C4-2B (cell line): ENCODE measurements around the gene PRUNE2.
A peak's percentile ranks its signal among the peaks of the same experiment; 100 is the strongest.

Experiments
- H3K27ac ChIP-seq: fragments of 450-650 bp; 2 replicates; pipeline ENCODE4 v1.5.1; 2017
- CTCF ChIP-seq: fragments of 450-650 bp; conservative IDR thresholded peaks from 2 replicates; pipeline ENCODE4 v1.5.1; 2017; ENCODE audit warnings: mild to moderate bottlenecking
- ZFX ChIP-seq: fragments of 450-650 bp; IDR thresholded peaks from 2 replicates; pipeline ENCODE4 v1.6.1; 2017

PRUNE2 gene

DNA sequence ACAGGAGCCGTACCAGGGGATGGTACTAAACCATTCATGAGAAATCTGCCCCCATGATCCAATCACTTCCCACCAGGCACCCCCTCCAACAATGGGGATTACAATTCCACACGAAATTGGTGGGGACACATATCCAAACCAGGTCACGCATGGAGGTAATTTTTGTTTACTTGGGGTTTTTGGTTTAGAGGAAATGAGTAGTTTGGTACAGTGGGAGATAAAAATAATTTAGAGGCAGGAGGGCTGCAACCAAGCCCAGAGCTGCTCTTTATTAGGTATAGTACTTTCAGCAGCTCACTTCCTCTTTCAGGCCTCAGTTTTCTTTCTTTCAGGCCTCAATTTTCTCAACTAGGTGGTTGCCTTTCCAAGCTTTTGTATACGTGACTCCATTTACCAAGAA, 23.2 kb downstream of the PRUNE2 start:
- H3K27ac ChIP-seq = no peak overlapping the region
- TF ChIP-seq CTCF = no peak
- no peak for TF ChIP-seq ZFX

DNA sequence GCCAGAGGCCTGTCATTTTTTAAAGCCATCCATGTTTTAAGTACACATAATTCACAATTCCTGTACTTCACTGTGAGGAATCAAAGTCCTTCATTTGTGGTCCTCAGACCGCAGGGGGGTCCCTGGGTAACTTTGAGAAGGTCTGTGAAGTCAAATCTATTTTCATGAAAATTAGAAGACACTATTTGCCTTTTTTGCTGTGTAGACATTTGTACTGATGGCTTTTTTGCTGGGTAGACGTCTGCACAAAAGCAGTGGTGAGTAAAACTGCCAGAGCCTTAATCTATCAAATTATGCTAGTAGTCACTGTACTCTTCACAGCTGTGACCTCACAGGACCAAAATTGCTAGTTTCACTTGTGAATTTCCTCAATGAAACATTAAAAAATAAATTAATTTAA, 25.7 kb downstream of the PRUNE2 start:
- peak overlapping the region; percentile 94 for H3K27ac ChIP-seq
- no peak for TF ChIP-seq ZFX
- TF ChIP-seq CTCF = no peak

- H3K27ac ChIP-seq = no peak overlapping the region
- TF ChIP-seq CTCF (no peak), ZFX (no peak)
Measured at GRCh38 chr9:76878933-76879332, 27.0 kb downstream of the PRUNE2 start.

DNA sequence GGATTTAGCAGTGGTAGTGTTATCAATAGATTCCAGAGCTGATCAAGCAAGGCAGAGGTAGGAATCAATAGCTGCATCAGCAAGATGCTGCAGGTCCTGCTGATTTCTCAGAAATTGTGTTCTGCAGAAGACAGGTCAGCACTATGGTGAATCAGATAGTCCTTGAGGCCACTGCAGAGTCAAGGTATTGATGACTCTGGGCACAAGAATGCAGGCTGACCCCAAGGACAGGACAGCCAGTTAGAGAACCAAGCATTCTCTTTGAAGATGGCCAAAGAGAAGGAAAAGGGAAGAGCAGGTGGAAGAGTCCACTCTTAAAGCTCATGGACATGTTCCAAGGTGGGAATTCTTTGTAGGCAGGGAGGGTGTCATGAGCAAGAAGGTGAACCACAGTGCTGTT, 28.0 kb downstream of the PRUNE2 start:
- H3K27ac ChIP-seq = peak overlapping the region; percentile 24; the same call in 1 of the 2 replicates
- TF ChIP-seq ZFX (no peak), CTCF (no peak)

GRCh38 chr9:76876098-76876497, 29.8 kb downstream of the PRUNE2 start:
- TF ChIP-seq CTCF = no peak
- TF ChIP-seq ZFX = no peak
- H3K27ac ChIP-seq = no peak overlapping the region

GRCh38 chr9:76873821-76874220, 32.1 kb downstream of the PRUNE2 start:
- TF ChIP-seq CTCF (no peak), ZFX (no peak)
- no peak overlapping the region for H3K27ac ChIP-seq

GRCh38 chr9:76873056-76873792, 32.7 kb downstream of the PRUNE2 start:
- H3K27ac ChIP-seq = no peak overlapping the region

More at GRCh38 chr9:76873056-76873792, 32.7 kb downstream of the PRUNE2 start:
- TF ChIP-seq CTCF = no peak
- no peak for TF ChIP-seq ZFX
